DMS79 treated with DMSO at 0.1 percent for 48 hours (cell line): ENCODE measurements around the gene LTBP2.
A peak's percentile ranks its signal among the peaks of the same experiment; 100 is the strongest.

Experiments
- DNase-seq: peaks from one replicate; lab custom pipeline; 2025; lab: John Stamatoyannopoulos, UW

The LTBP2 gene

DNA sequence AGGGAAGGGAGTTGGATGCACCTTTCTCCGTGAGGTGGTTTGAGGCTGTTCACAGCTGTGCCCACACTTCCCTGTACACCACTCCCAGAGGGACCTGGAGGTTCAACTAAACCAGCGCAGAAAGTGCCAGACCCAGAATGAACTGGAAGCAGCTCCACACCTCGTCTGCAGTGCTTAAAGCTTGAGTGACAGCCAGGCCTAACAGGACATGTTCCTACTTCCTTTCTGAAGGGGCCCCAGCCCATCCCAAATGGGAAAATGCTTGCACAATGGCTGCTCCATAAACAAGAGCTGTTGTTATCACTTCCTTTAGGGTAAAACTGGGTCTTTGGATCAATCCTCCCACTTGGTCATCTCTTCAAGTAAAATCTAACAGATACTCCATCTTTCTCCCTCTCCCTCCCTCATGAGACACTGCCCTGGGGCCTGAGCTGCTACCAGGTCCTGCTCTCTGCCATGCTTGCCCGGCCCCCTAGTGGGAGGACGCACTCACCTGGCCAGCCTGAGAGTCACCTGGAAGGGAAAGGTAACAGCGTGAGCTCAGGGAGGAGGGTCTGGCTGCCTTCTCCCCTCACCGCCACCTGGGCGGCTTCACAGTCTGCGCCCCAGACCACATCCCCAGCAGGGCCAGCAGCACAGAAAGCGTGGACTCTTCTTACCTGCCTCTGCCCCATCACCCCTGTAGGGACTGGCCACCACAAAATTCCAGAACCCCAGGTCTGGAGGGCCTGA lies 85.0 kb downstream of the LTBP2 start:
- no peak for DNase-seq

DNA sequence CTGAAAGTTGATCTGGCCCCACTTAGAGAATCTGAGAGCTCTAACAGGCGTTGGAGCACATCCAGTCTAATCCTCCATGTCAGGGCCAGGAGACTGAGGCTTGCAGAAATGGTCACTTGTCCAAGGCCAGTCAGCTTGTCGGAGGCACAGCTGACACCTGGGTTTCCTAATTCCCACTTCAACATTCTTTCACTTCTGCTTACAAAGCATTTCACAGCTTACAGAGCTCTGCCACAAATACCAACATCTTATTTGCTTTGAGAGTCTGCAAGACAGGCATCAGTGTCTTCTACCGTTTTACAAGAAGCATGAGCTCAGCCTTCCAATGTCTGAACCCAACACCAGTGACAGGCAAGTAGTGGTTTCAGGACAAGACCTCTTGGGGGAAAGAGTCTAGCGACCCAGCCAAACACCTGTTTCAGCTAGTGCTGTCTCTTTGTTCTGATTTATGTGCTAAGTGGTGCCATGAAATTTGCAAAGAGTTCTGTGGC lies 86.6 kb downstream of the LTBP2 start:
- DNase-seq, result peak; percentile 49

DNA sequence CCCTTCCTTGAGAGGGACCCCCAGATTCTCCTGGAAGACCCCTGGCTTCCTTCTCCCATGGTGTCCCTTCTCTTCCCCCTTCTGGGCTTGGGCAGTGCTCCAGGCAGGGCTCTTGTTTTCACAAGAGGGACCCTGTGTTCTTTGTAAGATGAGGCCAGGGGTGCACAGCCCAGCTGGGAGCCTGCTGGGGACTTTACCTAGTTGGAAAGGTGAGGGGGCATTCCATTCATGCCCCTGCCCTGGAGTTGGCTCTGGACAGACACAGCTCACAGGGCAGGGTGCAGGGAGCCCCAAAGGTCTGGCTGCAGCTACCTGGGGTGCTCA lies 87.3 kb downstream of the LTBP2 start:
- no peak for DNase-seq

DNA sequence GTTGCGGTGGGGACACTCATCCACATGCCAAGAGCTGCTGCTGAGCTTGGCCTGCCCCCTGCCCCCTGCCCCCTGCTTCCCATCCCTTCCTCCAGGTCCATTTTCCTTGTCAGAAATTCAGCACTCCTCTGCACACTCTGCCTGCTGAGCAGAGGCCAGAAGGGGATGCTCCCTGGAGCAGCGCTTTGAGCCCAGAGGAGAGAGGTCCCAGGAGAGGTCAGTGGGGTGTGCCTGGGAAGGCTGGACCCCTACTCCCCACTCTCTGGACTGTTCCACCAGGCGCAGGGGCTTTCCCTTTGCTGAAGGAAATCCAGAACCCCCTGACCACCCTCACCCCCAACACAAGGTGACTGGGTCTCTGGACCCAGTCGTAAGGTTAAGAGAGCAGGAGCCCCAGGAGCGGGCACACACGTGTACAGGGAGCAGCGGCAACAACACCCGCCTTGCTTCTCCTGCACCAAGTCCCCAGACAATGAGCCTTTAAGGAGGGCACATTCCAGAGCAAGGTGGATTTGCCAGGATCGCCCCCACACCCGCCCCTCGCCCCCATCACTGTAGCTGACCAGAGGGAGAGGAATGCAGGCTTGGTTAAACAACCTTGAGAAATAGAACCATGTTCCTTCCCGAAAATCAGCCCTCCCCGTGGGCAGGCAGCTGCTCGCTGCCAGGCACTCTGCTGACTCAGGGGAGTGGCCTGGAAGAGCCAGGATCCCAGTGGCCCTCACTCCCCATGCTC lies 87.8 kb downstream of the LTBP2 start:
- no peak for DNase-seq

DNA sequence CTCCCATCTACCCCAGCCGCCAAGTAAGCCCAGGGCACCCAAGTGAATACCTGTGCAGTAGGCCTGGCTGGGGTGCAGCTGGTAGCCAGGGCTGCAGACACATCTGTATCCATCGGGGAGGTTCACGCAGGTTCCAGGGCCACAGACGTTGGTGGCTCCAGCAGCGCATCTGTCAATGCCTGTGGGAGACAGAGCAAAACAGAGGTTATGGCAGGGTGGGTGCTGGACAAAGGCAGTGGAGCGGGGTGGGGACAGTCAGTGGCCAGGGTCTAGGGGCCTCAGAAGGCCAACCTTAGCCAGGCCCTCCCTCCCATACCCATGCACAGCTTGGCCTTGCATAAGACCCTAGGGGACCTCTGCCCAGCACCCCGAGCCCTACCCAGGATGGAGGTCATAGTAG lies 89.3 kb downstream of the LTBP2 start:
- DNase-seq, result no peak

DNA sequence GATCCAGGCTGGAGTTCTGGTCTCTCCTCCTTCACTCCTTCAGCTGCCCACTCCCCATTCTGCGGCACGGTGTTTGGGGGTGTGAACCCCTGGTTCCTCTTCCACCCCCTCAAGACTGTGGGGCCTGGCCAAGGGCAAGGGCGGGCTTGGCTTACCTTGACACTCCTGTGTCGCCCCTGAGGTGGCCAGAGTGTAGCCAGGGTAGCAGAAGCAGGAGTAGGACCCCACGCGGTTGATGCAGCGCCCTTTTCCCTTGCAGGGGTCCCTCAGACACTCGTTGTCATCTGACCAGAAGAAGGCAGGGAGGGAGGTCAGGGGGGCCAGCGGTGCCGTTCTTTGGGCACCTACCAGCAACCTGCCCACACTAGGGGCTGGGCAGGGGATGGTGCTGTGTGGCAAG lies 90.3 kb downstream of the LTBP2 start:
- no peak for DNase-seq

DNA sequence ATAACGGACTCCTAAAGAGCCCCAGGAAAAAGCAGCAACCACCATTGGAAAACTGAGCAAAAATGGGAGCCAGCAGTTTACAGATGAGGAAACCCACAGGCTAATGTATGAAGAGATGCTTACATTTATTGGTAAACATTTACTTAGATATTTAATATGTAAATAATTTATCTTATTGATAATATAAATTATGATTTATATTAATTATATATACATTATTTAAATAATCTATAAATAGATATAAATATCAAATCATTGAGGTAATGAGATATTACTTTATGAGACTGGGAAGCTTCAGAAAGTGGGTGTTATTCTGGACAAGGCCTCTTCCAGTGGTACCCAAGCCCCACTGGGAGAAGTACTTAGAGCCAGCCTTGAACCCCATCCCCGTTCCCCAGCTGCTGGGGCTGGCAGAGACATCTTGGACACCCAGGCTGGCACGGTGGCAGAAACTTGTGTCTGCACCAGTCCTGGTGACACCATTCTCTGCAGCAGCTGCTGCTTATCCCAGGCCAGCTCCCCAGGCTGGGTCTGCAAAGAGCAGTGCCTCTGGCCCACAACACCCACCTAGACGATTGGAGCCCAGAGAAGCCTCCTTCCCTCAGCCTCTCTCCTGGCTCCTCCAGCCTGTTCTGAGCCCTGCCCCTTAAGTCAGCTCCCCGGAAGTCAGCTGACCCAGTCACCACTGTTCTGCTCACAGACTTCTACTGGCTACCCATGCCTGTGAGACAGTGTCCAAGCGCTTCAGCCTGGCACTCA lies 92.5 kb downstream of the LTBP2 start:
- DNase-seq, result no peak

DNA sequence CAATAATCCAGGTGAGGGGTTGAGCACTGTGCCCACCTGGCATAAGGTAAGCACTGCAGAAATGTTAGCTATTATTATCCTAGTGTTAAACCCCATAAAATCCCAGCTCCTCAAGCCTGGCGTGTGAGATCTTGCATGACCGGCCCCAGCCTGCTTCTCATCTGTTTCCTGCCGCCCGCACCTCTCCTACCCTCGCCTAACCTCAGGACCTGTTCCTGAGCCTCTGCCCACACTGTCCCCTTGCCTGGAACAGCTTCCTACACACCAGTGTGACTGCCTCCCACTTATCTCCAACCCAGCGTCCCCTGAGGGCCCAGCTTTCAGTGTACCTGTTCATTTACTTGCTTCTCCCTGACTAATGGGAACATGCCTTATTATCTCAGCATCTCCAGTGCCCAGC lies 93.8 kb downstream of the LTBP2 start:
- peak; percentile 35 for DNase-seq

DNA sequence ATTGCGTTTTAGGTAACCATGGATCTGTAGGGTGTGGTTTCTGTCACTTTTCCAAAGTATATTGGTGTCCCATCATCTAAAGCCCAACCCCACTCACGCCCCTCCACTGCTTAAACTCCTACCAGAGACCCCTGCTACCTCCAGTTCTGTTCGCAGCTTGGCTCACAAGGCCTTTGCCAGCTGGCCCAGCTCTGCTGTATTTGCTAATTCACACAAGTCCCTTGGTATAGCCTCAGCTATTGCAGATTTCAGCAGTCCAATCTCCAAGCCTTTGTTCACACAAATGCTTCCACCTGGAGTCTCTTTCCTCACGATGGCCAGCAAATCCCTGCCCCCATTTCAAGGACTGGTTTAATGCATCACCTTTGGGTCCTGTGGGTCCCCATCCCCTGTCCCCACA lies 94.3 kb downstream of the LTBP2 start:
- no peak for DNase-seq

DNA sequence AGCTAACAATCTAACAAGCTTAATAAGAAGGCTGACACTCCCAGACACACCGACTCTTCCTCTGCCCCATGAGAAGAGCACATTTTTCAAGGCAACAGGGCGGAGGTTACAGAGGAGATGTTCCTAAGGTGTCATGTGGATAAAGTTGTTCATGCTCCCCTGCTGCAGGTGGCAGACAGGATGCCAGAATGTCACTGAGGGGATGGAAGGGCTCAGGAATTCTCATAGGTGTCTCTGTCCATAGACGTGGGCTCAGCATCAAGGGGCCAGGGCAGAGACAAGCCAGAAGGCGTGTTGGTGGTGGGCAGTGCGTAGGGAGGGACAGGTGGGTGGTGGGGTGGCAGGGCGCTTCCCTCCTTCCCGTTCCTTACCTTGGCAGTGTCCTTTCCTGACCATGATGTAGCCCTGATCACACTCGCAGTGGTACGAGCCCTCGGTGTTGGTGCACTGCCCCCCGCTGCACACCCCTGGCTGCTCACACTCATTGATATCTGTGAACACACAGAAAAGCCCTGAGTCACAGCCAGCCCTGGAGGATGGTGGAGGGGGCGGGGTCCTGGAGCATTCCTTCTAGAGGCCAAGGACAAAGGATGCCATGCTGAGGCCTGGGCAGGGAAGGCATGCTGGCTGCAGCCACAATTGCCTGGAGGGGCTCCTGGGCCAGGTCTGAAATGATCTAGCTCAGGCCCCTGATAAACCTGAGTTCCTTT lies 95.4 kb downstream of the LTBP2 start:
- no peak for DNase-seq

DNA sequence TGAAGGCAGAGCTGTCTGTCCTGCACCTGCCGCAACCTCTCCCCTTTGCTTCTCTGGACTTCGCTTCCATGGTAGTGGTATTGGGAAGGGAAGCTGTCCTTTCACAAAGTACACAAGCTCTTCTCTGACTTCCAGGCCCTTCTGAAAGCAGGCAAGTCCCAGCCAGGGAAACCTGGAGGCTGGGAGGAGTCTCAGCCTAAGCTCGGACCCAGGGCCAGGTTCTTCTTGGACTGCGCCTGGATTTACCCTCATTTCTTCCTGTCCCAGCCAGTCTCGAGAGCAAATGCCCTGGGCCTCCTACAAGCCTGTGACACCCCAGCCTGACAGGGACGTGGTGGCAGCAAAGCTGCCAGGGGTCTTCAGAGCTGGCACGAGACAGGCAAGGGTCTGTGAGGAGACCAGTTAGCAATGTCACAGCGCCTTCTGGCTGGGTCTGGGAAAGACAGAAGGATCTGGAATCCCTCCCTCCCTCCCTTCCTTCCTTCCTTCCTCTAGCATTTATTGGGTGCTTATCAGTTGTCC lies 96.1 kb downstream of the LTBP2 start:
- DNase-seq, result no peak

DNA sequence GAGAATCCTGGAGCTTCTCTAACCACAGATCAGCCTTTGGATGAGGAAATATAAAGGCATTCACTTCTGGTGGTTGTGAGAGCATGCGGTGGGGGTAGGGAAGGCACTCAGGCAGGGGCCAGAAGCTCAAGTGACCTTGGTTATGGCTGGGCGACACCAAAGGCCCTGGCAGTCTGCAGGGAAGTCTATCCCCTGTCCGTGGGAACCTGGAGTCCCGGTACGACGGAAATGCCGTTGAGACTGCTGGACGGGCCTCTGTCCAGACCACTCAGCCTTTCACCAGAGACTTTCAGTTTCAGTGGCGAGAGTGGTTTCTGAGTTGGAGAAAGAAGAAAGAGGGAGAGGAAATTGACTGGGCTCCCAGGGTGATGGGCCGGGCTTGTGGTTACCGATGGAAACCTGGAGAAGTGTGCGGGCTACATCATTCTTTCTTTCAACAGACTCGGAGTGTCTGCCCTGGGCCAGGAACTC lies 97.5 kb downstream of the LTBP2 start:
- peak; percentile 57 for DNase-seq

DNA sequence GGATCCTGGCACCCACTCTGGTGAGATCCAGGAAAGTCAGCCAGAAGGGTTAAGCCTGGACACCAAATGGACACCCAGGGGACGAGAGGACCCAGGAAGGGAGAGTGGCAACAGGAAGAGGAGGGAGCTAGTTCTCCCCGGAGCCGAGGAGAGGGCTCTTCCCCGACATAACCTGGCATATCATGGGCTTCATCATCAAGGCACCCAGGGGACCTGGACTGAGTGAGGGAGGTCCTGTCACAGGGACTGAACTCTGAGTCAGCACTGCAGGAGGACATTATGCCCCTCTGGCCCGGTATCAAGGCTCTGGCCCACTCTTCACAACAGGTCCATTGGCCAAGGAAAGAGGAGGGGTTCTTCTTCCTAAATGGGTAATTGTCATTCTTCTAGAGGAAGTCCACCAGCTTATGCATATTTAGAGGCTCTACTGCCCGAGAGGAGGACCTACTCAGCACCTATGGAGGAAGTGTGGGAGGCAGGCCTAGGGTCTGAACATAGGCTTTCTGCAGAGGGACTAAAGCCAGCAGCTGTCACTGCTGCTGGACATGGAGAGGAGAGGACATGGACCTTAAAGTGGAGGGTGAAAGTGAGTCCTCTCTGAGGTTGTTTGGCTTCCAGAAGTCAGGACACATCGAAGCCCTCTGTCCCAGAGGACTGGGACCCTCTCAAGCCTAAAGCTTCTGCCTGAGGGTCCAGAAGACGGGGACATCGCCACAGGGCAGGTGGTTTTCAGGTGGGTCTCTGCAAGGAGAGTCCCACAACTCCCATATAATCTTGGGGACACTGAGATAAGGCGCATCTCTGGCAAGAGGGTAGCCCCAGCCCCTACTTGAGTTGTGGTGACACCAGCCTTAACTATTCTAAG lies 99.8 kb downstream of the LTBP2 start:
- DNase-seq, result no peak

DNA sequence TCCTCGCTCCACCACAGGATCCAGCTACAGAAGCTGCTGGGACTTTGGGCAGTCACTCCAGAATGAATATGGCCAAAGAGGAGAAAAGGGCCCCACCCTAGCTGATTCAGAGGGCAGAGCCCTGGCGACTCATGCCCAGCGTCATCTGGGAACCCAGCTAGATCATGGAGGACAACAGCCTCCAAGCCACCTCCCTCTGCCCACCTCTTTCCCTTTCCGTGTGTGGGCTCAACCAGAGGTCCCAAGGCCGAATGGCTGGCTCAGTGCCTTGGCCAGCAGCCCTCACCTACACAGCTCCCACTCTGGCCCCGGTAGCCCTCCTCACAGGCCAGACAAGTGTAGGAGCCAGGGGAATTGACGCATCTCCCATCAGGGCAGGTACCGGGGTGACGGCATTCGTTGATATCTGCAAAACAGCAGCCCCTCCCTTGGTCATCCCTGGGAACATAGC lies 101.1 kb downstream of the LTBP2 start:
- DNase-seq, result no peak

DNA sequence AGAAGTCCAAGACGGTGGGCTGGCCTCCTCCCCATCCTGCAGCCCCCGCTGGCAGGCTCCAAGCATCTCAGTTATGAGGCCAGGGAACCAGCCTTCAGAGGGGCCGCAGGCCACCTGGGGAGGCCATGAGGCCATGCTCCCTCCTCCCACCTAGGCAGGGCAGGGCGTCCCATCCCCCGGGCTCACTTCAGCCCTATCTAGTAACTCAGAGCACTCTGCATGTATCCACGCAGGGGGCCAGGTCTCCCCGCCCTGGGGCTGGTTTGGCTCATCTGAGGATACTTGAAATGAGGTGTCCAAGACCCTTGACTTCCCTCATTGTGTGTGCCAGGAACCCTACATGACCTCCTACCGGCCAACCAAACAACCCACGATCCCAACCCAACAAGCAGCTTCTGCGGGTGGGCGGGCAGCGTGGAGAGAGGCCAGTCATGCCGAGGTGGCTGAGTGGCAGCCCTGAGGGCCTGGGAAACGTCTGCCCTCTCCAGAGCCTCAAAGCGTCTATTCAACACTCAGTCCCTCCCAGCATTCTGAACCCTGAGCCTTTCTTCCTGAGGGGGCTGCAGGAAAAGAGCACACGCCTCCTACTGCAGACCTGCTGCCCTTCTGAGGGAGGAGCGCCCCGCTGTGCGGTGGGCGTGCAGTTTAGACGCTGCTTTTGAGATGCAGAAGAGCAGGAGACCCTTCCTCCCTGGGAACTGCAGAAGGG lies 101.7 kb downstream of the LTBP2 start:
- no peak for DNase-seq

DNA sequence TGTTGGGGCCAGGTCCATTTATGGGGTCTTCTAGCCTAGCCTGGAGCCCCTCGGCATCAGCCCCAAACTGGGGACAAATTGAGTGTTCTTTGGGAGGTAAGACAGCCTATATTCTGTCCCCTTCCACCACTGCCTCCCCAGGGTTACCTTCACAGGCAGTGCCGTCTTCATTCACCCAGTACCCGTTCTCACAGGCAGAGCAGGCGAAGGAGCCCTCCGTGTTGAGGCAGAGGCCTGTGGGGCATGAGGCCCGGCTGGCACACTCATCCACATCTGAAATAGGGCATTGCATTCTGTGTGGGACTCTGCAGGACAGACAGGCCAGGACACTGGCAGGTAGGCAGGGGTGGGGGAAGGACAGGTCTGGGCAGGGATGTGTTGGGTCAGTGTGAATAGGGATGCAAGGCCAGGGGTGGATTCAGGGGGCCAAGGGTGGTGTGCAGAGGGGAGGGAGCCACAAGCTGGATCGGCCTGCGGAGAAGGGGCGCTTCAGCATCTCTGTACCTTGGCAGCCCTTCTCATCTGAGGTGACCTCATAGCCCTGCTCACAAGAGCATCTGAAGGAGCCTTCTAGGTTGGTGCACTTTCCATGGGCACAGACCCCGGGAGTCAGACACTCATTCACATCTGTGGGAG lies 102.3 kb downstream of the LTBP2 start:
- no peak for DNase-seq

DNA sequence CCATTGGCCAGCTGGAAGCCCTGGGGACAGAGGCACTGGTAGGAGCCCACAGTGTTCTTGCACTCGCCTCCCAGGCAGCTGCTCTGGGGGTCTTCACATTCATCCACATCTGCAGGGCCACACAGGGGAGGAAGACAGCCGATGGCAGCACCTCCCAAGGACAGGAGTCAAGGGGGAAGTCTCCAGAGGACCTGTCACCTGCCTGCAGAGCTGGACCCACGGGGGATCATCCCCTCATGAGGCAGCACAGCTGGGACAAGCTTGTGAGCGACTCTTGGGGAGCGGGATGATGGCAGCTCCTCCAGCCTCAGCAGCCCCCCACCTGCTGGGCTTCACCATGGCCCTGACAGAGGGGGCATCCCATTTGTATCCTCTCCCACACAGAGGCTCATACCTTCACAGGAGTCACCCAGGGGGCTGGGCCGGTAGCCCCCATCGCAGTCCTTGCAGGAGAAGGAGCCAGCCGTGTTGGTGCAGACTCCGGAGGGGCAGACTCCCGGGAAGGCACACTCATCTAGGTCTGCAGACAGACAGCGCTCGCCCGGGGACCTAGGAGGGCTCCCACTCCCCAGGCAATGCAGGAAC lies 103.1 kb downstream of the LTBP2 start:
- DNase-seq, result no peak

DNA sequence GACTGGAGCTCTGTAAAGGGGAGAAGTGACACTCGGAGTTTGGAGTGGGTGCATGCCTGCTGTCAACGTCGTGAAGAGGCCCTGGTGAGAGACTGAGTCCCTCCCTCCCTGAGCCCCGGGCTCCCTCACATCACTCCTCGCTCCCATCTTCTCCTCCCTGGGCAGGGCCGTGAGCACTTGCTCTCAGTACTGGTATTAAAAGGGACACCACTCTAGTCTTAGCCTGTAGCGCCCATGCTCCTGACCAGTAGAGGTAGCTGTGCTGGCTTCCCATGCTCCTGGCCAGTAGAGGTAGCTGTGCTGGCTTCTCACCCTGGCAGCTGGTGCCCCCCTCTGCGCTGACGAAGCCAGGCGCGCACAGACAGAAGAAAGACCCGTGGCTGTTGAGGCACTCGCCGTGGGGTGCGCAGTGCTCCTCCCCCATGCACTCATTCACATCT lies 103.7 kb downstream of the LTBP2 start:
- no peak for DNase-seq

DNA sequence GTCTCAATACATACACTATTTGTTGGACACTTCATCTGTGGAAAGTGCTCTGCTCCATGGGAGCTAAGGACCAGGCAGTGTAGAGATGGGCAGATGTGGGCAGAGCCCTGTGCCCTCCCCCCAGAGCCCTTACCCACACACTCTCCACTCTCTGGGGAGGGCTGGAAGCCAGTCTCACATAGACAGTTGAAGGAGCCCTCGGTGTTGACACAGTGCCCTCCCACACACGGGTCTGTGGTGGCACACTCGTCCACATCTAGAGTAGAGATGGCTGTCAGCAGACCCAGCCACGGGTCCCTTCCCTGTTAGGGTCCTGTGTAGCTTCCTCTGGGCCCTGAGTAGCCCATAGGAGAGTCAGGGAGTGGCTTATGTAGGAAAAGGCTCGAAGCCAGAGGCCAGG lies 104.2 kb downstream of the LTBP2 start:
- DNase-seq, result no peak
